ENCODE results near the gene MCF2L2. TPM values are rescaled to one million over a fixed set of nuclear protein-coding genes. Genes with fewer than 3 reads are reported as not detected.

Gene MCF2L2
- total and polyA plus RNA-seq, 9 of the 15 experiments (the other 6 are each of a cell fraction or from before 2014, with no cell fraction given) = 0.56 to 4.2 (median 3.0) TPM

GRCh38 chr3:183330881-183331280 is 97.5 kb downstream of the MCF2L2 start:
- H3K9ac ChIP-seq (ENCODE audit: insufficient read depth in 1 of 2, low read depth in 2 of 2, low read length in 2 of 2) = peak overlapping the region; percentile 37 to 41; a peak in 3 of 4 replicates
- no peaks in the 10 kb centered on the region for H4K20me1 ChIP-seq (replicated peaks; ENCODE audit: control insufficient read depth, insufficient read depth, low read length)
- POLR2A ChIA-PET = interaction anchor here (0.8 to 1.0 kb wide), 2 partner anchors 24 to 33 kb away, joined by 3 to 4 read pairs; no protein-coding TSS in a partner anchor
- H3K4me3 ChIP-seq = no peak overlapping the region
- peak overlapping the region; percentile 80 for H2AFZ ChIP-seq (ENCODE audit: low read depth, low read length)
- no peaks in the 10 kb centered on the region for H3K79me2 ChIP-seq (ENCODE audit: control insufficient read depth, insufficient read depth, low read length)
- H3K4me2 ChIP-seq (ENCODE audit: insufficient read depth, low read length) = peak overlapping the region; percentile 53
- in situ Hi-C loops (cut with MboI) (no loop called here), intact Hi-C loops (cut with micrococcal nuclease) (loop anchor here (2.0 kb wide), 1 partner anchor 24 kb away; no protein-coding TSS in a partner anchor)
- peak; percentile 85 for ATAC-seq
- peak overlapping the region; percentile 67 for H3K27ac ChIP-seq (ENCODE audit: extremely low read depth, low read depth, low read length)
- H3K27me3 ChIP-seq (ENCODE audit: control insufficient read depth in 2 of 2, insufficient read depth in 2 of 2, low read length in 2 of 2) = no peaks in the 10 kb centered on the region
- no peaks in the 10 kb centered on the region for H3K9me1 ChIP-seq (ENCODE audit: control insufficient read depth, insufficient read depth, low read length)
- CTCF ChIA-PET (ENCODE audit: low intra/inter-chr PET ratio) = no interaction called here
- no peaks in the 10 kb centered on the region for H3K36me3 ChIP-seq (ENCODE audit: control insufficient read depth, insufficient read depth, low read length)
- peaks cover 10 to 29% of the 10 kb centered on the region in 2 experiments; a peak in 4 of 5 replicates for H3K4me1 ChIP-seq (replicated peaks in 1 of 2; ENCODE audit: control insufficient read depth in 2 of 2, insufficient read depth in 2 of 2, low read length in 2 of 2)
- DNase-seq (ENCODE audit: extremely low read depth in 1 of 4, low spot score in 3 of 4) = peak; percentile 37 to 82 (median 58)
- peak; percentile 74 for FAIRE-seq
- no peaks in the 10 kb centered on the region for H3K9me3 ChIP-seq (replicated peaks; ENCODE audit: control insufficient read depth, insufficient read depth, low read depth, low read length)
- 16% methylated on average over 3 of the region's 3 CpGs for WGBS (ENCODE audit: insufficient coverage, low coverage, missing lambda C conversion rate)
- no TSS peak for BruUV-seq (replicated peaks)
- TF ChIP-seq NCOA1 (IDR thresholded peaks at IDR 0.05; ENCODE audit: low read depth) = 0 out of 2 replicates have a peak, but pooled peaks have one; percentile 58
- TF ChIP-seq ATF7 (IDR thresholded peaks at IDR 0.05) = 0 out of 2 replicates have a peak, but pooled peaks have one; percentile 42
- TF ChIP-seq CBFA2T2 (conservative IDR thresholded peaks at IDR 0.05) = peak; percentile 74
- peak; percentile 53 for TF ChIP-seq JUND (IDR thresholded peaks at IDR 0.05; ENCODE audit: borderline replicate concordance, low read depth, low read length)
- no peak for TF ChIP-seq JUND (tag; IDR thresholded peaks at IDR 0.05; ENCODE audit: borderline replicate concordance, low read depth, low read length)
- peak; percentile 46; the same call in 1 of the 2 replicates for TF ChIP-seq KLF16 (IDR thresholded peaks at IDR 0.05)
- no peak for TF ChIP-seq ELF2 (CRISPR knock-in tag; IDR thresholded peaks at IDR 0.05)
- TF ChIP-seq POLR2AphosphoS5 (IDR thresholded peaks at IDR 0.05; ENCODE audit: control insufficient read depth, insufficient read depth, low read depth, low read length) = 0 out of 2 replicates have a peak, but pooled peaks have one; percentile 37
- peak; percentile 73 for TF ChIP-seq NCOR1 (IDR thresholded peaks at IDR 0.05)
- TF ChIP-seq HMBOX1 (IDR thresholded peaks at IDR 0.05) = peak; percentile 91
- TF ChIP-seq, protein P1, sequence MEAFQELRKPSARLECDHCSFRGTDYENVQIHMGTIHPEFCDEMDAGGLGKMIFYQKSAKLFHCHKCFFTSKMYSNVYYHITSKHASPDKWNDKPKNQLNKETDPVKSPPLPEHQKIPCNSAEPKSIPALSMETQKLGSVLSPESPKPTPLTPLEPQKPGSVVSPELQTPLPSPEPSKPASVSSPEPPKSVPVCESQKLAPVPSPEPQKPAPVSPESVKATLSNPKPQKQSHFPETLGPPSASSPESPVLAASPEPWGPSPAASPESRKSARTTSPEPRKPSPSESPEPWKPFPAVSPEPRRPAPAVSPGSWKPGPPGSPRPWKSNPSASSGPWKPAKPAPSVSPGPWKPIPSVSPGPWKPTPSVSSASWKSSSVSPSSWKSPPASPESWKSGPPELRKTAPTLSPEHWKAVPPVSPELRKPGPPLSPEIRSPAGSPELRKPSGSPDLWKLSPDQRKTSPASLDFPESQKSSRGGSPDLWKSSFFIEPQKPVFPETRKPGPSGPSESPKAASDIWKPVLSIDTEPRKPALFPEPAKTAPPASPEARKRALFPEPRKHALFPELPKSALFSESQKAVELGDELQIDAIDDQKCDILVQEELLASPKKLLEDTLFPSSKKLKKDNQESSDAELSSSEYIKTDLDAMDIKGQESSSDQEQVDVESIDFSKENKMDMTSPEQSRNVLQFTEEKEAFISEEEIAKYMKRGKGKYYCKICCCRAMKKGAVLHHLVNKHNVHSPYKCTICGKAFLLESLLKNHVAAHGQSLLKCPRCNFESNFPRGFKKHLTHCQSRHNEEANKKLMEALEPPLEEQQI (IDR thresholded peaks at IDR 0.05) = 0 out of 2 replicates have a peak, but pooled peaks have one; percentile 36
- no peak for TF ChIP-seq E2F4 (CRISPR knock-in tag; IDR thresholded peaks at IDR 0.05; ENCODE audit: low read depth)
- TF ChIP-seq HDAC2 (IDR thresholded peaks at IDR 0.05) = 0 out of 2 replicates have a peak, but pooled peaks have one; percentile 59
- TF ChIP-seq SMAD4 (CRISPR knock-in tag; conservative IDR thresholded peaks at IDR 0.05) = 0 out of 2 replicates have a peak, but pooled peaks have one; percentile 12
- TF ChIP-seq GTF2E2 (tag; IDR thresholded peaks at IDR 0.05) = peak; percentile 37; the same call in 1 of the 2 replicates
- no peak for TF ChIP-seq CHCHD3 (CRISPR knock-in tag; IDR thresholded peaks at IDR 0.05)
- peak; percentile 94 for TF ChIP-seq SOX6 (IDR thresholded peaks at IDR 0.05)
- TF ChIP-seq, protein P2, sequence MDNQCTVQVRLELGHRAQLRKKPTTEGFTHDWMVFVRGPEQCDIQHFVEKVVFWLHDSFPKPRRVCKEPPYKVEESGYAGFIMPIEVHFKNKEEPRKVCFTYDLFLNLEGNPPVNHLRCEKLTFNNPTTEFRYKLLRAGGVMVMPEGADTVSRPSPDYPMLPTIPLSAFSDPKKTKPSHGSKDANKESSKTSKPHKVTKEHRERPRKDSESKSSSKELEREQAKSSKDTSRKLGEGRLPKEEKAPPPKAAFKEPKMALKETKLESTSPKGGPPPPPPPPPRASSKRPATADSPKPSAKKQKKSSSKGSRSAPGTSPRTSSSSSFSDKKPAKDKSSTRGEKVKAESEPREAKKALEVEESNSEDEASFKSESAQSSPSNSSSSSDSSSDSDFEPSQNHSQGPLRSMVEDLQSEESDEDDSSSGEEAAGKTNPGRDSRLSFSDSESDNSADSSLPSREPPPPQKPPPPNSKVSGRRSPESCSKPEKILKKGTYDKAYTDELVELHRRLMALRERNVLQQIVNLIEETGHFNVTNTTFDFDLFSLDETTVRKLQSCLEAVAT (IDR thresholded peaks at IDR 0.05) = 0 out of 4 replicates have a peak, but pooled peaks of 1 of the 2 experiments have one; percentile 27
- peak; percentile 34; the same call in 1 of the 2 replicates for TF ChIP-seq CC2D1A (IDR thresholded peaks at IDR 0.05)
